ENCODE results near the gene CRHR2. TPM values are rescaled to one million over a fixed set of nuclear protein-coding genes. Genes with fewer than 3 reads are reported as not detected.

The CRHR2 gene
- total and polyA plus RNA-seq, 5 donors: 0.45 to 0.46 TPM; not detected in 3

DNA sequence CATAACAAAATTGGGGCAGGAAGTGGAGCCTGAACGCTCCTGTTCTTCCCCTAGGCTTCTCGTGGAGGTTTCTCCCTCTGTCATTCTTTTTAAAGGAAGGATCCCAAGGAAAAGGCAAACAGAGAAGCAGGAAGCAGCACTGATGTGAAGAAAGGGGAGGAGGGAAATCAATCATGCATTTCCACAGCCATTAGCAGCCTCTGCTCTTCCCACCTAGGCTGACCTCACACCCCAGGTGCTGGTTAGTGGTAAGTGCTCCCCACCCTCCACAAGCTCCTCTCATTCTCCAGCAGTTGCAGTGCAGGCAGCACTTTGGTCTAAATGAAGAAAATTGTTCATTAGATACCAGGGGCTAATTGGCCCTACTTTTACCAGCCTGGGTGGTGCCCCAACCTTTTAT is 2.6 kb downstream of the CRHR2 start:
- Histone ChIP-seq H3K27me3 (ENCODE audit: control insufficient read depth, insufficient read depth) (no peaks in the 10 kb centered on the region), H3K4me3 (ENCODE audit: low read length) (no peak overlapping the region), H3K9me3 (ENCODE audit: control insufficient read depth, low read length) (no peaks in the 10 kb centered on the region), H3K4me1 (ENCODE audit: control insufficient read depth, insufficient read depth, low read length) (no peaks in the 10 kb centered on the region), H3K27ac (ENCODE audit: low read length) (no peak overlapping the region)
- DNase-seq: no peak
- no peak for ATAC-seq
- 4% methylated on average over 2 of the region's 2 CpGs for WGBS
- intact Hi-C loops (cut with DNase I): loop anchor here in 1 of 4 donors (5.0 kb wide), 1 partner anchor 63 kb away; no protein-coding TSS in a partner anchor

- intact Hi-C loops (cut with DNase I): no loop called here
- Histone ChIP-seq H3K27me3 (ENCODE audit: control insufficient read depth, insufficient read depth) (no peaks in the 10 kb centered on the region), H3K9me3 (ENCODE audit: control insufficient read depth, low read length) (no peaks in the 10 kb centered on the region), H3K4me1 (ENCODE audit: control insufficient read depth, insufficient read depth, low read length) (no peaks in the 10 kb centered on the region), H3K27ac (ENCODE audit: low read length) (no peak overlapping the region), H3K4me3 (ENCODE audit: low read length) (no peak overlapping the region)
- no peak for DNase-seq
- 87% methylated on average over 2 of the region's 2 CpGs for WGBS
- ATAC-seq: no peak
Observed at GRCh38 chr7:30678805-30679204, 3.5 kb downstream of the CRHR2 start.

- intact Hi-C loops (cut with DNase I): no loop called here
- Histone ChIP-seq H3K27me3 (ENCODE audit: control insufficient read depth, insufficient read depth) (no peaks in the 10 kb centered on the region), H3K4me3 (ENCODE audit: low read length) (no peak overlapping the region), H3K4me1 (ENCODE audit: control insufficient read depth, insufficient read depth, low read length) (no peaks in the 10 kb centered on the region), H3K27ac (ENCODE audit: low read length) (no peak overlapping the region), H3K9me3 (ENCODE audit: control insufficient read depth, low read length) (no peaks in the 10 kb centered on the region)
- WGBS: 54% methylated on average over 2 of the region's 2 CpGs
- DNase-seq: no peak
- ATAC-seq: no peak
Observed at GRCh38 chr7:30674876-30675275, 7.4 kb downstream of the CRHR2 start.

DNA sequence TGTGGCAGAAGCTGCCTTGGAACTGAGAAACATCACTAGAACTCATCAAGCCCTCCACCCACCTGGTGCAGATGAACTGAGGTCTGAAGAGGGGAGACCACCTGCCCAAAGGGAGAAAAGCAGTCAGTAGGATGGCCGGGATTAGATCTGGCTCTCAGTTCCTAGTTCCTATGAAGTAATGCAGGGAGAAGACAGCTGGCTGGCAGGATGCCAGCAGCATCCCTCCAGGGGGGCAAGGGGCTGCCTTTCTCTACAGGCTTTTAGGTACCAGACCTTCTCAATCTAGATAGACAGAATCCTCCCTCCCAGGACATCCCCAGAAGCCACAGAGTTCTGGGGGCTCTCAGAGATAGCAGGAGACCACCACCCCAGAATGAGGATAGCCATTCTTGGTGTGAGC is 7.8 kb downstream of the CRHR2 start:
- no peak overlapping the region for H3K4me3 ChIP-seq (ENCODE audit: low read length)
- H3K27ac ChIP-seq (ENCODE audit: low read length): no peak overlapping the region
- WGBS: 33% methylated on average over 1 of the region's 1 CpG
- H3K4me1 ChIP-seq (ENCODE audit: control insufficient read depth, insufficient read depth, low read length): no peaks in the 10 kb centered on the region
- intact Hi-C loops (cut with DNase I): no loop called here
- ATAC-seq (no peak), DNase-seq (no peak)
- H3K9me3 ChIP-seq (ENCODE audit: control insufficient read depth, low read length): no peaks in the 10 kb centered on the region
- no peaks in the 10 kb centered on the region for H3K27me3 ChIP-seq (ENCODE audit: control insufficient read depth, insufficient read depth)

GRCh38 chr7:30671793-30672465 is 10.3 kb downstream of the CRHR2 start:
- Histone ChIP-seq H3K4me1 (ENCODE audit: control insufficient read depth, insufficient read depth, low read length) (no peaks in the 10 kb centered on the region), H3K4me3 (ENCODE audit: low read length) (no peak overlapping the region), H3K27me3 (ENCODE audit: control insufficient read depth, insufficient read depth) (no peaks in the 10 kb centered on the region), H3K27ac (ENCODE audit: low read length) (no peak overlapping the region), H3K9me3 (ENCODE audit: control insufficient read depth, low read length) (no peaks in the 10 kb centered on the region)
- ATAC-seq: peak in 1 of 2 donors; percentile 56
- WGBS: 5% methylated on average over 6 of the region's 6 CpGs
- peak; percentile 45 to 75 (median 67) for DNase-seq
- intact Hi-C loops (cut with DNase I): no loop called here

DNA sequence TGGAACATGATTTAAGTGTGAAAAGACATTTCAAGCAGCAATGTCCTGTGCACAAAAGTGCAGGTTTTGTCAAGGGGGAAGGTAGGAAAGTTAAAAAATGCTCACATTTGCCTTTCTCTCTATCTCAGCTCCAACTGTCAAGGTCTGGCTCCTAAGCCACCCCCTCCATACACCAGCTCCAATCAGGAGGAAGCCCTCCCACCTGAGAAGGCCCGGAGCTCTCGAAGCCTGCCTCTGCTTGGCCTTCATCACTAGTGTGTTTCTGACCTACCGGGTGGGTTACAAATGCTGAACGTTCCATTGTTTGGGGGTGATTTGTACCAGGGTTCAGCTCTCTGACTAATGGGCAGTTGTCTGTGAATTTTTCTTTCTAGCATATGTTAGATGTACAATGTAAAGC is 14.2 kb downstream of the CRHR2 start:
- no peak for DNase-seq
- intact Hi-C loops (cut with DNase I): no loop called here
- WGBS: 60% methylated on average over 4 of the region's 4 CpGs

GRCh38 chr7:30667172-30667571 is 15.1 kb downstream of the CRHR2 start:
- Histone ChIP-seq H3K4me3 (ENCODE audit: low read length) (no peak overlapping the region), H3K9me3 (ENCODE audit: control insufficient read depth, low read length) (no peaks in the 10 kb centered on the region), H3K27me3 (ENCODE audit: control insufficient read depth, insufficient read depth) (no peaks in the 10 kb centered on the region), H3K4me1 (ENCODE audit: control insufficient read depth, insufficient read depth, low read length) (no peaks in the 10 kb centered on the region), H3K27ac (ENCODE audit: low read length) (no peak overlapping the region)
- WGBS: 76% methylated on average over 3 of the region's 3 CpGs
- no peak for ATAC-seq
- intact Hi-C loops (cut with DNase I): no loop called here
- DNase-seq: no peak

More for the DNA sequence above, 14.2 kb downstream of the CRHR2 start:
- Histone ChIP-seq H3K9me3 (ENCODE audit: control insufficient read depth, low read length) (no peaks in the 10 kb centered on the region), H3K4me3 (ENCODE audit: low read length) (no peak overlapping the region), H3K27ac (ENCODE audit: low read length) (no peak overlapping the region), H3K27me3 (ENCODE audit: control insufficient read depth, insufficient read depth) (no peaks in the 10 kb centered on the region), H3K4me1 (ENCODE audit: control insufficient read depth, insufficient read depth, low read length) (no peaks in the 10 kb centered on the region)
- no peak for ATAC-seq

DNA sequence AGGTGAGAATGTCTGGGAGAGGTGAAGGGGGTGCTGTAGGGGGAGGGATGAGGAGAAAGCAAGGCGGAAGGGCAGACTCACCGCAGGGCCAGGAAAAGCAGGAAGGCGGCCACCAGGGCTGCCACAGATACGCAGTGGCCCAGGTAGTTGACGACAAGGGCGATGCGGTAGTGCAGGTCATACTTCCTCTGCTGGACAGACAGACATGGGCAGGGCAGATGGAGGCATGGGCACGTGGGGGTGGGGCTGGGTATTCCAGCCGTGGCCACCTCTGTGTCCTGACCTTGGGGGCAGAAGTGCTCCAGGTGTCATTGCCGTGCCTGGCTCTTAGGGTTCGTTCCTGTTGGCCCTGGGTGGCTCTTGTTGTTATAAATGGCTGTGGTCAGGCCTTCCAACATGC is 16.8 kb downstream of the CRHR2 start:
- intact Hi-C loops (cut with DNase I): no loop called here
- no peak for ATAC-seq
- DNase-seq: no peak
- H3K27ac ChIP-seq (ENCODE audit: low read length): no peak overlapping the region
- no peak overlapping the region for H3K4me3 ChIP-seq (ENCODE audit: low read length)
- no peaks in the 10 kb centered on the region for H3K9me3 ChIP-seq (ENCODE audit: control insufficient read depth, low read length)
- WGBS: 82% methylated on average over 11 of the region's 11 CpGs
- no peaks in the 10 kb centered on the region for H3K4me1 ChIP-seq (ENCODE audit: control insufficient read depth, insufficient read depth, low read length)
- no peaks in the 10 kb centered on the region for H3K27me3 ChIP-seq (ENCODE audit: control insufficient read depth, insufficient read depth)

DNA sequence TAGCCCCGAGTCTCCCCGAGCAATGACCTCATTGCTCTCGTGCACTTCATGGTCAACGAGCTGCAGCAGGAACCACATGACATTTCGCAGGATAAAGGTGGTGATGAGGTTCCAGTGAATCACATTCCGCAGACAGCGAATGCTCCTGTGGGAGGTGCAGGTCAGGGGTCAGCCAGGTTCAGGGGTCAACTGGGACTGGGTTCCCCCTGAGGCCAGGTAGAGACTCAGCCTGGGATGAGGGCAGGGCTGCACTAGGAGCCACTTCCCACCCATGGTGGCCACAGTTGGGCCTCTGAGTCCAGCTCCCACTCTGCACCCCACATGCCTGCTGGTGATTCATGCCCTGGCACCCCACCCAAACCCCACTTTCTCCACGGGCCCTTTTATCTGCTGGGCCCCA is 17.2 kb downstream of the CRHR2 start:
- Histone ChIP-seq H3K4me3 (ENCODE audit: low read length) (no peak overlapping the region), H3K4me1 (ENCODE audit: control insufficient read depth, insufficient read depth, low read length) (no peaks in the 10 kb centered on the region), H3K27me3 (ENCODE audit: control insufficient read depth, insufficient read depth) (no peaks in the 10 kb centered on the region), H3K27ac (ENCODE audit: low read length) (no peak overlapping the region), H3K9me3 (ENCODE audit: control insufficient read depth, low read length) (no peaks in the 10 kb centered on the region)
- intact Hi-C loops (cut with DNase I): no loop called here
- WGBS: 72% methylated on average over 8 of the region's 8 CpGs
- DNase-seq (no peak), ATAC-seq (no peak)

- DNase-seq: no peak
Observed at GRCh38 chr7:30664184-30664885, 17.9 kb downstream of the CRHR2 start.

GRCh38 chr7:30663414-30663813 is 18.8 kb downstream of the CRHR2 start:
- H3K27ac ChIP-seq (ENCODE audit: low read length): no peak overlapping the region
- no peaks in the 10 kb centered on the region for H3K4me1 ChIP-seq (ENCODE audit: control insufficient read depth, insufficient read depth, low read length)
- H3K9me3 ChIP-seq (ENCODE audit: control insufficient read depth, low read length): no peaks in the 10 kb centered on the region
- no peak for ATAC-seq
- H3K4me3 ChIP-seq (ENCODE audit: low read length): no peak overlapping the region
- H3K27me3 ChIP-seq (ENCODE audit: control insufficient read depth, insufficient read depth): no peaks in the 10 kb centered on the region
- no peak for DNase-seq
- WGBS: 69% methylated on average over 4 of the region's 4 CpGs
- intact Hi-C loops (cut with DNase I): no loop called here

More at GRCh38 chr7:30664184-30664885, 17.9 kb downstream of the CRHR2 start:
- whole genome bisulfite sequencing: 80% methylated on average over 2 of the region's 2 CpGs
- no peak overlapping the region for H3K27ac ChIP-seq (ENCODE audit: low read length)
- no peaks in the 10 kb centered on the region for H3K4me1 ChIP-seq (ENCODE audit: control insufficient read depth, insufficient read depth, low read length)
- no peak overlapping the region for H3K4me3 ChIP-seq (ENCODE audit: low read length)
- intact Hi-C loops (cut with DNase I): no loop called here
- no peaks in the 10 kb centered on the region for H3K9me3 ChIP-seq (ENCODE audit: control insufficient read depth, low read length)
- no peak for ATAC-seq
- no peaks in the 10 kb centered on the region for H3K27me3 ChIP-seq (ENCODE audit: control insufficient read depth, insufficient read depth)
